ENCODE results near the gene BNIP1.
"Not testable (repeated sequence)": the region's sequence is repeated elsewhere in the genome, so short reads cannot be mapped to it uniquely, and the experiment has no call there.

Gene BNIP1, protein sequence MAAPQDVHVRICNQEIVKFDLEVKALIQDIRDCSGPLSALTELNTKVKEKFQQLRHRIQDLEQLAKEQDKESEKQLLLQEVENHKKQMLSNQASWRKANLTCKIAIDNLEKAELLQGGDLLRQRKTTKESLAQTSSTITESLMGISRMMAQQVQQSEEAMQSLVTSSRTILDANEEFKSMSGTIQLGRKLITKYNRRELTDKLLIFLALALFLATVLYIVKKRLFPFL

DNA sequence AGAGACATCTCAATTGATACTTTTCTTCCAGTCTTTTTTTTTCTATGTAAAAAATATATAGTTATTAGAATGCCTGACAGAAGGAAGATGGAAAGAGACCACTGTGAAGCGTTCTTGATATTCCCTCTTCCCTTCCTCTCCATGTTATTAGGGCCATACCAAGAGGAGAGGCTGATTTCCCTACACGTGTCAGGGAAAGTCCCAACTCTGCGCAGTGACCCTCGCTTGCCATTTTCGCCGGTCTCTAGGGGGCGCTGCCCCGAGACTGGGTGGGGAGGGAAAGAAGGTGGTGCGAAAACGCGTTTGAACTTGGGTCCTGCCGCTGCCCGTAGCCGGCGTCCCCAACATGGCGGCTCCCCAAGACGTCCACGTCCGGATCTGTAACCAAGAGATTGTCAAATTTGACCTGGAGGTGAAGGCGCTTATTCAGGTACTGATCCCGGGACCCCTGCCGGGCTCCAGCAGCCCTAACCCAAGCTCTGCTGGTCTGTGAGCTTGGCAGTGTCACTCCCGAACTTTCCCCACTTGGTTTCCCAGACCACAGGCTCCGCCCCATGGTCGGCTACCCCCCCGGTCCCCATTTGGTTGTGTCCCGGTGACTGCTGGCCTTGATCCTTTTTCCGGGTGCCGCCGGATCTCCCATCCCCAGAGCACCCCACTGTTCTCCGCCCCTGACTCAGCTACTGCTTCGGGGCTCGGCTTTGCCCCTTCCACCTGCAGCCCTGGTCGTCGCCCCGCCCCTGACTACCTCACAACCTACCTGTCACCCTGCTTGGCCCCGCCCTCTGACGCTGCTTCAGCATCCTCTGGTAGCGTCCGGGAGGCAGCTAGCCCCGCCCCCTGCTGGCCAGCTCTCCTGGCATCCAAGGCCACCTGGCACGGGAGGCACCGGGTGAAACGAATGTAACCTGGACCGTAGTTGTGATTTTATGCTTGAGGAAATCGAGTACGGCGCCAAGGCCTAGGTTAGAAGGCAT is at the start of gene BNIP1:
BNIP1 (plus strand) TSS at position 332 of the 977 bp plus-strand sequence; CDS start at position 347, 15 bp downstream.
- DNase-seq = peak; percentile 81

DNA sequence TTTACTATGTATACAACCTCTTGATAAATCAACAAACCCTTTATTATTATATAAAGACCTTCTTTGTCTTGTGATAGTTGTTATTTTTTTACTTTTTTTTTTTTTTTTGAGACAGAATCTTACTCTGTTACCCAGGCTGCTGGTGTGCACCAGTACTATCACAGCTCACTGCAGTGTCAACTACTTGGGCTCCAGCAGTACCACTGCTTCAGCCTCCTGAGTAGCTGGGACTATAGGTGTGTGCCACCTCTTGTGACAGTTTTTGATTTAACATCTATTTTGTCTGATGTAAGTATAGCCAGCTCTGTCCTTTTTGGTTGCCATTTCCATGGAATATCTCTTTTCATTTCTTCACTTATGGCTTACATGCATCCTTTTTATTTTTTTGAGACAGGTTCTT is 45.5 kb upstream of the BNIP1 start:
- DNase-seq = no peak

DNA sequence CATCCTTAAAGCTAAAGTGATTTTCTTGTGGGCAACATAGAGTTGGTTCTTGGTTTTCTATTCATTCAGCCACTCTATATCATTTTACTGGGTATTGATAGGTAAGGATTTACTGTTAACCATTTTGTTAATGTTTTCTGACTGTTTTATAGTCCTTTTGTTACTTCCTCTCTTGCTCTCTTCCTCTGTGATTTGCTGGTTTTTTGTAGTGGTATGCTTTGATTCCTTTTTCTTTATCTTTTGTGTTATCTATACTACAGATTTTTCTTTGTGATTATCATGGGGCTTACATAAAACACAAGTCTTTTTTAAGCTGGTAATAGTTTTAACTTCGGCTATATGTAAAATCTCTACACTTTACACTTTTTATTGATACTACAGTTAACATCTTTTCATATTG is 44.9 kb upstream of the BNIP1 start:
- no peak for DNase-seq

DNA sequence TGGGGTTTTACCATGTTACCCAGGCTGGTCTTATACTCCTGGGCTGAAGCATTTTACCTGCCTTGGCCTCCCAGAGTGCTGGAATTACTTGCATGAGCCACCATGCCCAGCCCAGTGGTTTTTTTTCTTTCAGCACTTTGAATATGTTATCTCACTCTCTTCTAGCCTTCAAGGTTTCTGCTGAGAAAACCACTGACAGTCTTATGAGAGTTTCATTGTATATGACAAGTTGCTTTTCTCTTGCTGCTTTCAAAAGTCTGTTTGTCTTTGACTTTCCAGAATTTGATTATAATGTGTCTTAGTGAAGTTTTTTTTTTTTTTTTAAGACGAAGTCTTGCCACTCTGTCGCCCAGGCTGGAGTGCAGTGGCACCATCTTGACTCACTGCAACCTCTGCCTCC is 43.1 kb upstream of the BNIP1 start:
- DNase-seq = no peak

DNA sequence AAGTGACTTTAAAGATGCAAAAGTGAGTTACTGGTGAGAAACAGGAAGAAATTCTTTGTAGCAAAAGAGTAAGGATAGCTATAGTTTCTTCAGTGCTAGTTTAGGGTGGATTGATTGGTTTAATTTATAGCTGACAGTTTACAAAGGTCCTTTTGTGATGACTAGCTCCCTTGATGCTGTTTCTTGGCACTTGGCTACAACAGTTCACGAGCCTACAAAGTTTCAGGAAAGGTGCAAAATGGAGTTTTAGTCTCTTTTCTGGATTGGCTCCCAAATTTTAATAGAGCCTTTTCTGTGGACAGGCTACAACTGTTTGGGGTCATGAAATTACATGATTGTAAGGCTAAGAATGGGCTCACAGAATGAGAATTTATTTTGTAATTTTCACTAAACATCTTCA is 40.9 kb upstream of the BNIP1 start:
- no peak for DNase-seq

DNA sequence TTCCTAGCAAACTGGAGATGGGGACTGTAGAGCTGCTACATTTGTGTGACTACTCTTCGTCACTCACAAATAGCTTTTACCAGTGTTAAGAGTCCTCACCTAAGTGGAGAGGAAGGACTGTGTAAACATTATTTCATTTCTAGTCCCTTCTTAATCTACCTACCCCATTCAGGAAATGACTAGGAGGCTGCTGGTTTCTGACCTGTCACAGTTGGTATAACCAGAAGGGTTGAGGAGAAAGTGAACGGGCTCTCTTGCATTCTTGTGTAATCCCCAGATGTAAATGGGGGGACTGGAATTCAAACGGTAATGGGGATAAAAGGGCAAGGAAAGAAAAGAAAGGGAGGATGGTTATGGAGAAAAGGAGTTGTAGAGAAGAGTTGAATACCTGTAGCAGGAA is 35.4 kb upstream of the BNIP1 start:
- DNase-seq = no peak

DNA sequence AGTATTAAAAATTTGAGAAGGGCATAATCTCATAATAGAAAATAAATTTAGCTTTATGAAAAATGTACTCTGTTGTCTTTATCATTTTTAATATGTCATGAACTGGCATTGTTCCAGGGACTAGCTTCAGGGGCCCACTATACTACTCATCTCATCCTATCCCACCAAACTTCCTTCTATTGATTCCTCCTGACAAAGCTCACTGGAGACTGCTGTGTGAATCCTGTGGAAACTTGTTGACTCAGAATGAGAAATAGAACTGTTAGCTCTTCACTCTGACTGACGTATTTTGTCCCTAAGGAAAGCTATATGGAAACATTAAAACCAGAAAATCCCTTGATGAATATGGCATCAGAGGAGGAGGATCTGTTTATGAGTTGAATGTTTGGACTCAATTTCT is 29.8 kb upstream of the BNIP1 start:
- no peak for DNase-seq

DNA sequence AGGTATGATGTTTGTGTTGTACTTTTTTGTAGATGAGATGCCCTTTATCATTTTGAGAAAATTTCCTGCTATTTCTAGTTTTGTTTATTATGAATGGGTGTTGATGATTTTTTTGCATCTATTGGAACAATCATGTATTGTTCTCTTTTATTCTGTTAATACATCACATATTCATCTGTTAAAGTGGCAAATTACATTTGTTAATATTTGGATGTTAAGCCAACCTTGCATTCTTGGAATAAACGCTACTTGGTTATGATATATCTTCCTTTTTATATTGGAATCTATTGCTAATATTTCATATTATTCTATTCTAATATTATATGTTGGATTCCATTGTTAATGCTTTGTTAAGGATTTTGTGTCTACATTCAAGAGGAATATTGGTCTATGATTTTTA is 24.6 kb upstream of the BNIP1 start:
- no peak for DNase-seq

DNA sequence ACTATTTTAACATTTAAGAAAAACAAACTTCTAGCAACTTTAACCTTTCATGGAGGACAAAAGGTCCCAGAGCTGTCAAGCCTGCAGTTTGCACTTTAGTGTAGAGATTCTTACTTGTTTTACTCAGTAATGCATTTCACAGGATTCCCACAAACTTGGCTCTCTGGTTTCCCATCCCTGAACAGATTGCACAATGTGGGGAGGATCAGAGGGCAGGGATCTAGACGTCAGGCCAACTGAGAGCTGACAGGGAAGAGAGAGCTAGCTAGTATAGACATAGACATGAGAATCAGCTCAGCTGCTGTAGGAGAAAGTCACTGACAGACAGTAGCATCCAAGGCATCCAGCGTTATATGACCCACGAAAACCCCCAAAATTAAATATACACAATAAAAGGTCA is 20.9 kb upstream of the BNIP1 start:
- DNase-seq = no peak

DNA sequence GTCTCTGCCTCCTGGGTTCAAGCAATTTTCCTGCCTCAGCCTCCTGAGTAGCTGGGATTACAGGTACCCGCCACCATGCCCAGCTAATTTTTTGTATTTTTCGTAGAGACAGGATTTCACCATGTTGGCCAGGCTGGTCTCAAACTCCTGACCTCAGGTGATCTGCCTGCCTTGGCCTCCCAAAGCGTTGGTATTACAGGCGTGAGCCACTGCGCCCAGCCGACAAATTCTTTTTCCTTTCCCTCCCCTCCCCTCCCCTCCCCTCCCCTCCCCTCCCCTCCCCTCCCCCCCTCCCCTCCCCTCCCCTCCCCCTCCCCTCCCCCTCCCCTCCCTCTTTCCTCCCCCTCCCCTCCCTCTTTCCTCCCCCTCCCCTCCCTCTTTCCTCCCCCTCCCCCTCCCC is 12.2 kb upstream of the BNIP1 start:
- DNase-seq = not testable (repeated sequence)

DNA sequence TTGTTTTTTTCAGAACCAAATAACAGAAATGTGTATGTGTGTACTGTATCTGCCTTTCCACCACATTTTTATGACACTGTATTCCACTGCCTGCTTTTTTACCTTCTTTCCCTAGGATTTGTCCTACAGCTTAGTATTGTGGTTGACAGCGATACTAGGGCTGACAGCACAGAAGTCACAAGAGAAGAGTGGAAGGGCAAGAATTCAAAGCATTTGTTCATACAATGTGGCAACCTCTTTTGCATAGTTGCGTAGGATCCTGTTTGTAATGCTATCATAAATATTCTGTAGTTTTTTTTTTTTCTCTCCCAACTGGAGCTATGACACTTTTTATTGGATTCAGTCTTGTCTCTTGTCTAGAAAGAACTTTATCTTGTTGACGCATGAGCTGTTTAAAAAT is 5.6 kb upstream of the BNIP1 start:
- no peak for DNase-seq

DNA sequence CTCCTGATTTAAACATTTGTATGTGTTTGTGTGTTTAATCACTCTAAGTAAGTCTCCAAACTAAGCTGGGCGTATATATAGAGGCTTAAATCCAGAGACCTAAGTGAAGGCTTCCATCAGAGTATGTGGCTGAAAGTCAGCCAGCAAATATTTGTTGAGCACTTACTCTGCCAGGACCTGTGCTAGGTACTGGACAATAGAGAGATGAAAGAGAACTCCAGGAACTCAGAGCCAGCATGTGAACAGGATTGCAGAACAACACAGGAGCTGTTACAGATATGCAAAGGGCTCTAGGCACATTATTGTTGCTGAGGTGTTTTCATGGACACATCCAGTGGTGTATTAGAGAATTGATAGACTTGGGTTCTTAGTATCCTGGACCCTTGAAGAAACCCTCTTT is 4.7 kb upstream of the BNIP1 start:
- no peak for DNase-seq

DNA sequence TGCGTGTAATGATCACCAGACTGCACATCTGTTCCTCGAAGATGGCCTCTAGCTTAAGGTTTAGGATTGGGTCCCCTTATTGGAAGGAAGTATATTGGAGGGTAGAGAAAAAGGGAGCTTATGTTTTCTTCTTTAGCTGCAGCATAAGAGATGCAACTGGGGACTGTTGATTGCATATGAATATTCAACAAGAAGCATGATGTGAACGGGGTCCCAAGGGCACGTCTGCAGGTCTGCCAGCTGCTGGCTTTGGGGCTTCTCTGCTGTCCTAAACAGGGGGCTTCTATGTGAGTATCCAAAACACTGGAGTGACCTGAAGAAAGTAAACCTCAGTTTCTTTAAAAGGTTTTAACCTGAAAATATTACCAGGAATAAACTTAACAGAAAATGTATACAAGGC is 3.6 kb upstream of the BNIP1 start:
- DNase-seq = no peak

DNA sequence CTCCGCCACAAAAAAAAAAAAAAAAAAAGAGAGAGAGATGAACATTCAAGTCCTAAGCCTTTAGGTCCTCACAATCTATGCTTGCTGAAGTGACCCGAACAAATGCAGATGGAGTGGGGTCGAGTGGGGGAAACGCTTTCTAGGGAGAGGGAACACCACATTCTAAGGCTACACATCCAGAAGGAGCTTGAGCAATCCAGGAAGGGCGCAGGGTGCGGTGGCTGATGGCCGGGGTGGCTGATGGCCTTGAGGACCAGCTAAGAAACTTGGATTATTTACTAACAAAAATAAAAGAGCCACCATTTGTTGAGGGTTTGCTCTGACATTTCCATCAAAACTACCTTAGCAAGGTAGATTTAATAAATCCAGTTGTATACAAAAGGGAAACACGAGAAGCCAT is 764 bp upstream of the BNIP1 start:
- DNase-seq = no peak

DNA sequence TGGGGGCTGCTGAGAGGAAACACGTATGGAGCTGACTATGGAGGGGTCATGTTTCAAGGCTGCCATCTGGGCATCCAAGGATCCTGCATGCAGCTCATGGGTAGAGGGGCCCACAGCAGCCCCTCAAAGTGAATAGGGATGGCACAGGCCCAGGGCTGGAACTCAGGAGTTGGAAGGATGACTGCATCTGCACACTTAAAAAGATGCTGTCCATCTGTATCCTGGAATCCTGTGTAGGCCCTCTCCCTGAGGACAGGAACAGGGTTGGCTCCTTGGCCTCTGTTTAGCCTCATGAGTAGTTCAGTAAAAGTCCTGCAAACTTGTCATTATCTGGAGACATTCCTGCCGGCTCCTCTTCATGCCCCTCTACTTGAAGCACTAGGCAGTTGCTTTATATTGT is 4.0 kb downstream of the BNIP1 start:
- DNase-seq = no peak

DNA sequence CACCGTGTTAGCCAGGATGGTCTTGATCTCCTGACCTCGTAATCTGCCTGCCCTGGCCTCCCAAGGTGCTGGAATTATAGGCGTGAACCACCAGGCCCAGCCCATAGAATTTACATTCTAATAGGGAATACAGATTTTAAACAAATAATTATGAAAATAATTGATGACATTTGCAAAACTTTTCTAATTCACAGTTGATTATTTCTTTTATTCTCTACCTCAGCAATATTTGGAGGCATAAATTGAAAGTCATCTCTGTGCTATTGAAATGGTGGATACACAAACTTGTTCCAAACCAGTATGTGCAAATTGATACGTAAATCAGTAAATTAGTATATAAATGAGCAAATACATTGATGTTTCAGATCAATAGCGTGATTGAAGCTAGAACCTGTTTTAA is 8.2 kb downstream of the BNIP1 start:
- no peak for DNase-seq

DNA sequence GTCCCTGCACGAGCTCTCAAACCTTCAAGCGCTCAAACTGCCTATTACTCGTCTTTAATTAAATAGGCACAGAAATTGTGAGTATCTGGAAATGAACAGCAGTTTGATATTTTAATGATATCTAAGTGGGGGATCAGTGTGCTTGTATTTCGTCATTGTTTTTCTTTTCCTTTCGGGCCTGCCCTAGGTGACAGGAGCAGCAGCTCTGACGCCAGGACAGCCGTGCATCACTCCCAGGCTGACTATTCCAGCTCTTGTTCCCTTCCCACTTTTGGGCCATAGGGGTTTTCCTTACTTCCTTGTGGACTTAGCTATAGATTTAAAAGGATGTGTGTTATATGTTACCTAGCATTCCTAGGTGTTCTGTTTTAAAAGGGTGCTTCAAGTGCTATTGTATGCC is 9.5 kb downstream of the BNIP1 start:
- no peak for DNase-seq

DNA sequence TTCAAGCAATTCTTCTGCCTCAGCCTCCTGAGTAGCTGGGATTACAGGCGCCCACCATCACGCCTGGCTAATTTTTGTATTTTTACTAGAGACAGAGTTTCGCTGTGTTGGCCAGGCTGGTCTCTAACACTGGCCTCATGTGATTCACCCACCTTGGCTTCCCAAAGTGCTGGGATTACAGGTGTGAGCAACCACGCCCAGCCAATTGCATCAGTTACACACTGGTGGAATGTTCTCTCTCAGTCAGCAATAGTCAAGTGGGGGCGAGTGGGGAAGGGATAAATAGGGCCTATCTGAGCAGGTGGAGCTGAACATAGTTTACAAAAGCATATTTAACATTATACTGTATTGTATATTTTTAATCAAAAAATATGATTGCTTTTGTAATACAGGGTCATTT is 10.3 kb downstream of the BNIP1 start:
- not testable (repeated sequence) for DNase-seq

DNA sequence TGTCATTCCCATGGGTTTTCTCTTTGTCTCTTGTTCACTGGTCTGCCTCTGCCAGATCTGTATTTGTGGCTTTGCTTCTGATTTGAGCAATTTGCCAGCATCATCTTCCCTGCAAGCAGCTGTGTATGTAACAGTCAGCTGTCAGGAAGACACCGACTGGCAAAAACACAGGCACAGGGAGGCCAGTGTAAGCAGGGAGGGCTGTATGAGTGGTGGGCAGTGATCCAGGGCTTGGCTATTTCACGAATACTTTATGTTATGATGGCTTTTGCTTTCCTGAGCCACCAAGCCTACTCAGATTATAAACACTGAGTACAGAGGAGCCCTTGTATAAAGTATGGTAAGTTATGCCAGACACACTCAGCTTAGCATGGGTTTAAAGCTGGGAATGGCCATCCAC is 11.6 kb downstream of the BNIP1 start:
- no peak for DNase-seq

DNA sequence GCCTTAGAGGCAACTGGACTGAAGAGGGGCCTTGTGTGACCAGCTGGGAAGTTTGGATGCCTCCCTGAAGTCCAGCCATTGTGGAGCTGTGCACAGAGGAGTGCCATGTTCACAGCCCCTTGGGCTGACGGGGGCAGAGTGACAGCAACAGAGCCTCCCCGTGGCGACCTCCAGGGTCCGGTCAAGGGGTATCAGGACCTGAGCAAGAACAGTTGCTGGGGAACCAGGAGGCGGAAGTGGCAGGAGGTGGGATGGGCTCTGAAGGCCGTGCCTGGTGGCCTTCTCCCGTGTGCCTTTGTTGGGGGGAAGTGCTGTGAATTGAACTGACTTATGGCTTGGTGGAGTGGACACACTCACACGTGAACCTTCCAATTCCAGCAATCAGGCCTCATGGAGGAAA is 14.0 kb downstream of the BNIP1 start:
- DNase-seq = no peak

DNA sequence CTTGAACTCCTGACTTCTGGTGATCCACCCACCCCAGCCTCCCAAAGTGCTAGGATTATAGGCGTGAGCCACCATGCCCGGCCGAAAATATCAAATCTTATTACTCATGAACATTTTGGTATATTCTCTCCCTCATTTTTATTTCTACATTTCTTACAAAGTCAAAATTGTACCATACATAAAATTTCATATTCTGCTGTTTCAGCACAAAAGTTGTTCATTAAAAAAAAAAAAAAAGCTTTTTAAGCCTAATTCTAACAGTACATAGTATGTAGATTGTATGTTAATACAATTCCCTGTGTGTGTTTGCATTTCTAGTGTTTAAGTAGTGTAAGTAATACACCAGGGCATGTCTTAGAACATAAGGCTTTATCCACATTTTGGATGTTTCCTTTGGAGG is 14.9 kb downstream of the BNIP1 start:
- DNase-seq = no peak

DNA sequence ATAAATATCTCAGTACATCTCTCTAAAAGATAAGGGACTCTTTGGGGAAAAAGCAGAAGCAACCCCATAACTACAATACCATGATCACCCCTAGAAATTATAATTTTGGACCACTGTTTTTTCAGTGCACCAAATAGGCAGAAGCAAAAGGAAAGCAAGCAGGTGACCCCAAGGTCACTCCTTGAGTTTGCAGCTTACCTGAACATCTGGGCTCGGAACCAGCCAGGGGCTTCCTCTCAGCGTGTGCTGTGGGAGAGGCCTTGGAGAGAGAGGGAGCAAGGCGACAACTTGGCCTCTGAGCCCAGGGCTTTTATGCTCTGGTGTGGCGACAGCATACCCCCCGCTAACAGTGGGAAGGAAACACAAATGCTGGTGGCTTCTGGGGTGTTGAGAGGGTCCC is 16.8 kb downstream of the BNIP1 start:
- no peak for DNase-seq

DNA sequence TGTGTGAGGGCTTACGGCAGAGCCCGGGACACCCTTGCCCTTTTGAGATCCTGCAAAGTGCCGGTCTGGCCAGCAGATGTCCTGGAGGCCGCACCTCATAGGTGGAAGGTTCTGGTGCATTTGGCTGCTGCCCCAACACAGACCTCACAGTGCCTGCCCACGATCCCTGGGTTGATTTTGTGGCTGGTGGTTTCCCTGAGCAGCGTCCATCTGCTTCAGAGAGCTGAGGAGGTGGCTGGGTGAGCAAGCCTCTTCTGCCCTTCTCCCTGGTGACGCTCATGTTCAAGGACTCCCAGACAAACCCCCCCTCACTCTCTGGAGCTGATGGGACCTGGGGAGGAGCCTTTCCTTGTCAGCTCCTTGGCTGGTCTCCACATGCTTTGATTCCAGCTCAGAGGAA is 18.9 kb downstream of the BNIP1 start:
- no peak for DNase-seq

DNA sequence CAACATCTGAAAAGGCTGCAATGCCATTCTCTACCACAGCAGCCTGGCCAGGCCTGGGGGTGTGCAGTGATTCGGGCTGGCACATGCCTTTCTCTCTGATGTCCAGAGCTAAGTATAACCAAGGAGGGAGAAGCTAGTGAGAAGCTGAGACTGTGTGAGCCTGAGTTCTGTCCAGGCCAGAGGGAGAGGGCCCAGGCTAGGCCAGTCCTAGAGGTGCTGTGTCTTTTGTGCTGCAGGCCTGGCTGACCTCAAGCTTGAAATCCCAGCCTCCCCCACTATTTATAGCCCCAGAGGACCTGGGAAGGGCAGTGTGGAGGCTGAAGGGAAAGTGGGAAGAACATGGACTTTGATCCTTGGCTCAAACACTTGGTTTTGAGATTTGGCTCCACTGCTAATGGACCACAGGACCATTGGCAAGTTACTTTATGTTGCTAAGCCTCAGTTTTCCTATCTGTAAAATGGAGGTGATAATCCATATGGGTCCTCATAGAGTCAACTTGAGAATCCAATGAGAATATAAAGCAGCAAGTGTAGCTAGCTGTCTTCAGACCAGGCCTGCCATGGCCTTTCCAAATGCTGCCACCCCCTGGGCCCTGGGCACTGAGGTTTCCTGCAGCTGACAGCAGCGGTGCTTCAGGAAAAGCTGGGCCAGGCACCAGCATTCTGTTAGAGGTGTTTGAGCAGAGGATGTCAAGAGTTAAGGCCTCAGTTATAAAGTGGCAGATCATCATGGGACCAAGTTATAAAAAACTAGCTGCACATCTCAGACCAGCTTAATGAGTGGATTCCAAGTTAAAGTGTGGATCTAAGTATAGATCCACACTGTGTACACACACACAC is 21.1 kb downstream of the BNIP1 start:
- DNase-seq = no peak
